Nasal cavity respiratory epithelium epithelial cell of viscerocranial mucosa (primary cell): Measurements from ENCODE around the gene FARSB. TPM values are rescaled to one million over a fixed set of nuclear protein-coding genes. Genes with fewer than 3 reads are reported as not detected.

Experiments
- total RNA-seq: library from RNA; depleted of rRNA; stranded (reverse); fragments of >200 nt; gene quantifications from 2 replicates; pipeline ENCODE4 v1.2.3, GENCODE V29; 2014

The FARSB gene
- total RNA-seq, result 22.6 and 23.2 TPM in 2 replicates

DNA sequence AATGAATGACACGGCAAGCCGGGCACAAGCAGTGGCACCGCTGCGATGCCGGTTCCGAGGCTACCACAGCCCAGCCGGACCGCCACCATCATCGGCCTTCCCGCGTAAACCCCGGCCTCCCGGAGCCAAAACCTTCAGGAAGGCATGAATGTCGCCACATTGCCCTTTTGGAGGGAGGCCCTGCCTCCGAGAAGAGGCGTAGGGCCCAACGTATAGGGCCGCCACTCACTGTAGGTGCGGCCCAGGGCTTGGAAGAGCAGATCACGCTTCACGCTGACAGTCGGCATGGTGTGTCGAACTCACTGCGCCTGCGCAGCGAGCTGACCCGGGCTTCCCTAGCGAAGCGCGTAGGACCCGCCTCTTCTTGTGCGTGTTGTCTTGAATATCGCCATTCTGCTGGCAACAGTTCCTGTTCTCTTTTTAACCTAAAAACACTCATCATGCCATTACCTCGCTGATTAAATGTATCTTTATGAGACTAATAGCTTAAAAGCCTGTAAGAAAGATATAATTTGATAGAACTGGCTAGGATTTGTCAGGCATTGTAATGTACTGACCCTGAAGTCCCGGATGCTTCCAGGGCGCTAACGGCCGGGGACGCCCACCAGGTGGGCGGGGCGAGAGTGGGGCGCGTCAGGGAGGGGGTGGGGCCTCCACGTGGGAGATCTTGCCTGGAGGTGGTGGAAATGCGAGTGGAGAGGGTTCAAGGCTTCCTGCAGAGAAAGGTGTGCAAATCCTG is at the start of gene FARSB:
TSS of gene FARSB (minus strand) at position 306 of the 739 bp plus-strand sequence. CDS start at position 287, 19 bp downstream.

DNA sequence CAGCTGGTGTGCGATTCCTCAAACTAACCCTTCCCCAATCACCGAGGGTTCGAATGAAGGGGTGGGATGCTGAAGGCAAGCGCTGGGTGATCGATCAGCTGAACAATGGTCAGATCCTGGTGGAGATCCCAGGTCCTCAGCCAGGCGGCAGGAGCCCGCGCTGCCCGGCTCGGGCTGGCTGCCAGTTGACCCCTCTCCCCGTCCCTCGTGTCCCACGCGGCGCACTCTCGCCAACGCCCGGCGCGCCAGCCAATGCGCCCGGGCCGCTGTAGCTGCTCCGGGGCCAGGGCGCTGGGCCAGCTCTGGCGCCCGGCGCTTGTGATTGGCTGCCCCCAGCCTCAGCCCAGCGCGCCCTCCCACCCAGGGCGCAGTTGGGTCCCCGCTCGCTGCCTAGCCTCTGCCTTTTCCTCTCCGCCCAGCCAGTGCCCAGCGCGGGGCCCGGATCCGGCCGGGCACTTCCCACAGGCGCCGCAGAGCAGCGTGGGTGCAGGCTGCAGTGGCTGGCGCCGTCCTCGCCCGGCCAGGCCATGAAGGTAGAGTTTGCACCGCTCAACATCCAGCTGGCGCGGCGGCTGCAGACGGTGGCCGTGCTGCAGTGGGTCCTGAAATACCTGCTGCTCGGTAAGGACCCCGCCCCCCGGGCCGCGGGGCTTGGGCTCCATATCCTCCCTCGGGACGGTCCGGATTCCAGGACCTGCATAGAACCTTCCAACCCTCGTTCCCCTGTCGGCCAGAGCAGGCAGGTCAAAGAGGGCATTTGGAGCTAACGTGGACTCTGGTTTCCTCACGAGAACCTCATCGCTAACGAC is 15.6 kb upstream of the FARSB start, which contains the start of gene MOGAT1:
TSS of gene MOGAT1 (plus strand) at position 400 of the 809 bp plus-strand sequence. CDS start at position 528, 128 bp downstream.

Other genes with a start within 250 kb of the FARSB start
- gene SGPP2, start 231.5 kb downstream of the FARSB start, total RNA-seq, result 13.0 and 45.8 TPM in 2 replicates
- not detected in 2 replicates for gene MOGAT1, start 15.6 kb upstream of the FARSB start, total RNA-seq
- gene ACSL3, start 204.9 kb upstream of the FARSB start, total RNA-seq, result 249 and 268 TPM in 2 replicates